Activated T-cell treated with anti-CD3 and anti-CD28 coated beads for 48 hours (primary cell): ENCODE data around the gene RDH13.

ENCODE experiments used
- DNase-seq: peaks from one replicate; pipeline ENCODE4 v3.0.0-alpha.2; 2020; ENCODE audit warnings: low read depth

Gene RDH13

GRCh38 chr19:55091955-55092354 lies 29.0 kb upstream of the RDH13 start:
- no peak for DNase-seq

- DNase-seq, result no peak
Measured at GRCh38 chr19:55091126-55091910, 28.4 kb upstream of the RDH13 start.

GRCh38 chr19:55090564-55090963 lies 27.6 kb upstream of the RDH13 start:
- DNase-seq, result no peak

GRCh38 chr19:55089342-55089944 lies 26.5 kb upstream of the RDH13 start:
- no peak for DNase-seq

- peak; percentile 77 for DNase-seq
Measured at GRCh38 chr19:55088543-55089341, 25.8 kb upstream of the RDH13 start.

GRCh38 chr19:55088021-55088451 lies 25.1 kb upstream of the RDH13 start:
- DNase-seq, result no peak

GRCh38 chr19:55087542-55087901 lies 24.6 kb upstream of the RDH13 start:
- DNase-seq, result no peak

- DNase-seq, result peak; percentile 53
Measured at GRCh38 chr19:55086730-55087541, 24.0 kb upstream of the RDH13 start.

- no peak for DNase-seq
Measured at GRCh38 chr19:55085923-55086715, 23.2 kb upstream of the RDH13 start.

GRCh38 chr19:55084416-55084815 lies 21.5 kb upstream of the RDH13 start:
- no peak for DNase-seq

- no peak for DNase-seq
Measured at GRCh38 chr19:55083004-55083850, 20.3 kb upstream of the RDH13 start.

GRCh38 chr19:55082020-55082851 lies 19.3 kb upstream of the RDH13 start:
- DNase-seq, result peak; percentile 57

- DNase-seq, result no peak
Measured at GRCh38 chr19:55081770-55082019, 18.7 kb upstream of the RDH13 start.

- peak; percentile 90 for DNase-seq
Measured at GRCh38 chr19:55080968-55081769, 18.2 kb upstream of the RDH13 start.

- peak; percentile 76 for DNase-seq
Measured at GRCh38 chr19:55080121-55080967, 17.4 kb upstream of the RDH13 start.

GRCh38 chr19:55079400-55080038 lies 16.6 kb upstream of the RDH13 start:
- DNase-seq, result no peak

GRCh38 chr19:55078996-55079395 lies 16.0 kb upstream of the RDH13 start:
- DNase-seq, result no peak
